ENCODE data around the gene TMEM119. TPM values are rescaled to one million over a fixed set of nuclear protein-coding genes. Genes with fewer than 3 reads are reported as not detected.

Gene TMEM119
- total RNA-seq, 1 donor from 2014 or later = 251 TPM

DNA sequence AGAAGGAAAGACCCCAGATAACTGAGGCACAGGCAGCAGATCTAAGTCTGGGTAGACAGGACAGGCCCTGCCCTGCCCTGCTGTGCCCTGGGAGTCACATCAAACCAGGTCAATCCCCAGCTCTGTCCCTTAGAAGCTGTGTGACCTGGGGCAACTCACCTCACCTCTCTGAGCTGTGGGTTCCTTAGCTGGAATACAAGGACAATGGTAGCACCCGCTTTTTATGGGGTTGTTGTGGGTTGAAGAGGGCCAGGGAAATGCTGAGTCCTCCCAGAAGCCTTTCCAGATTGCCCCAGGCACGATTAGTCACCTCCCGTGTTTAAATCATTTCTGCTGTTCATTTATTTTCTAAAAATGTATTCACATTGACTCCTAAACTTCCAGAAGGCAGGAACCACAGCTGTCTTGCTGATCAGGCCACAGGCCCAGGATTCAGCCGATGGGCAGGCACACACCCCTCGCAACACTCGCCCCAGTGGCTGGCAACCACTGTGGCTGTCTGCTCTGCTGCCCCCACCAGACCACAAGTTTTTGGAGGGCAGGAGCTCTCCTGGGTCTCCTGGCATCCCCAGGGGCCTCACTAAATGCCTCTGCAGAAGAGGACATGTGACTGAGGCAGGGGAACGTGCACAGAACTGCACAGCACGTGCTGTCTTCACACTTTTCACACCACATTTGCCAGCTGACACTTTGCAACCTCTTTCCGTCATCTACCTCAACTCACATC, 32.8 kb upstream of the TMEM119 start:
- Histone ChIP-seq H3K36me3 (no peaks in the 10 kb centered on the region), H3K27ac (peak overlapping the region; percentile 36 to 53), H3K4me1 (peaks cover 0 to 4% of the 10 kb centered on the region in 2 donors), H3K9me3 (no peaks in the 10 kb centered on the region), H3K4me3 (no peak overlapping the region), H3K27me3 (no peaks in the 10 kb centered on the region)
- intact Hi-C loops (cut with DNase I) = no loop called here
- no peak for DNase-seq (ENCODE audit: low spot score in 2 of 2)
- TF ChIP-seq, protein P1, sequence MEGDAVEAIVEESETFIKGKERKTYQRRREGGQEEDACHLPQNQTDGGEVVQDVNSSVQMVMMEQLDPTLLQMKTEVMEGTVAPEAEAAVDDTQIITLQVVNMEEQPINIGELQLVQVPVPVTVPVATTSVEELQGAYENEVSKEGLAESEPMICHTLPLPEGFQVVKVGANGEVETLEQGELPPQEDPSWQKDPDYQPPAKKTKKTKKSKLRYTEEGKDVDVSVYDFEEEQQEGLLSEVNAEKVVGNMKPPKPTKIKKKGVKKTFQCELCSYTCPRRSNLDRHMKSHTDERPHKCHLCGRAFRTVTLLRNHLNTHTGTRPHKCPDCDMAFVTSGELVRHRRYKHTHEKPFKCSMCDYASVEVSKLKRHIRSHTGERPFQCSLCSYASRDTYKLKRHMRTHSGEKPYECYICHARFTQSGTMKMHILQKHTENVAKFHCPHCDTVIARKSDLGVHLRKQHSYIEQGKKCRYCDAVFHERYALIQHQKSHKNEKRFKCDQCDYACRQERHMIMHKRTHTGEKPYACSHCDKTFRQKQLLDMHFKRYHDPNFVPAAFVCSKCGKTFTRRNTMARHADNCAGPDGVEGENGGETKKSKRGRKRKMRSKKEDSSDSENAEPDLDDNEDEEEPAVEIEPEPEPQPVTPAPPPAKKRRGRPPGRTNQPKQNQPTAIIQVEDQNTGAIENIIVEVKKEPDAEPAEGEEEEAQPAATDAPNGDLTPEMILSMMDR (IDR thresholded peaks at IDR 0.05) = no peak

DNA sequence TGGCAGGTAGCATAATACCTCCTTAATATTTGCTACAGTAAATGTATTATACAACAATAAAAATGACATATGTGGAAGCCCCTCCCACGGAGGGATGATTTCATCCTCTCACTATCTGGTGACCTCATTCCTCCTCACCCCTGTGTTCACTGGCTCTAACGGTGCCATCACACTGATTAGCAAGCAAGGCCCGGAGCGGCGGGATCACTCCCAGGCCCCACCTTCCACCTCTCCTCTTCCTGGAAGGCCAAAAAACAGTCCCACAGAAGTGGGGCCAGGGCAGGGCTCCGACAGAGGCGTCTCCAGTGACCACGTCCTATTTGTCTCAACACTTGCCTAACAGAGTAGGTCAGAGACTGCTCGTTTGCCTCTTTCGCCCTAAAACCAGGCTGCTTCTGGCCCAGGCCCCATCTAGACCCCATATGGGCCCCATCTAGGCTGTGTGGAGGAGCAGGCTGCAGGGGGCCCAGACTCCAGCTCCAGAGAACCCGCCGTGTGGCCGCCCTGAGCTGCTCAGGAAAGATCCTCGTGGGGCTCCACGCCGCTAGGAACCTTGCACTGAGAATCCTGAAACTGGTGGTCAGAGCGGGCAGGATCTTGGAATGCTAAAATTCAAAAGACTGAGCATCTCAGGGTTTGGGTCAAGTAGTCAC, 32.1 kb upstream of the TMEM119 start:
- TF ChIP-seq, protein P1 (IDR thresholded peaks at IDR 0.05) = no peak
- Histone ChIP-seq H3K4me3 (no peak overlapping the region), H3K36me3 (no peaks in the 10 kb centered on the region), H3K27ac (peak overlapping the region; percentile 36 to 53), H3K27me3 (no peaks in the 10 kb centered on the region), H3K4me1 (no peaks in the 10 kb centered on the region), H3K9me3 (no peaks in the 10 kb centered on the region)
- intact Hi-C loops (cut with DNase I) = no loop called here
- no peak for DNase-seq (ENCODE audit: low spot score in 2 of 2)

DNA sequence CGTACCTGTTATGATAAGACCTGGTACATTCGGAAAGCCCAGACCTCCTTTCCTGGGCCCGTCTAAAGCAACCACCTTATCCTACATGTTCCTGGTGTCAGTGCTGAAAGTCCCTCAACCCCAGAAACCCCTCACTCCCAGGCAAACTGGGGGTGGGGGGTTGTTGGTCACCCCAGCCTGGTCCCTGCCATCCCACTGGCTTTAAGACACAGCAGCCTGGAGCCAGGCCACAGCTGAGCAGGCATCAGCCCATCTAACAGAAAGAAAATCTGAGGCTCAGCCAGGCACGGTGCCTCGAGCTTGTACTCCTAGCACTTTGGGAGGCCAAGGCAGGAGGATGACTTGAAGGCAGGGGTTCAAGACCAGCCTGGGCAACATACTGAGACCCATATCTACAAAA, 31.3 kb upstream of the TMEM119 start:
- no peak overlapping the region for H3K4me3 ChIP-seq
- TF ChIP-seq, protein P1 (IDR thresholded peaks at IDR 0.05) = no peak
- H3K36me3 ChIP-seq = no peaks in the 10 kb centered on the region
- intact Hi-C loops (cut with DNase I) = no loop called here
- peak overlapping the region in 1 of 2 donors; percentile 14 for H3K27ac ChIP-seq
- H3K27me3 ChIP-seq = no peaks in the 10 kb centered on the region
- no peaks in the 10 kb centered on the region for H3K9me3 ChIP-seq
- no peaks in the 10 kb centered on the region for H3K4me1 ChIP-seq
- DNase-seq (ENCODE audit: low spot score in 2 of 2) = no peak

DNA sequence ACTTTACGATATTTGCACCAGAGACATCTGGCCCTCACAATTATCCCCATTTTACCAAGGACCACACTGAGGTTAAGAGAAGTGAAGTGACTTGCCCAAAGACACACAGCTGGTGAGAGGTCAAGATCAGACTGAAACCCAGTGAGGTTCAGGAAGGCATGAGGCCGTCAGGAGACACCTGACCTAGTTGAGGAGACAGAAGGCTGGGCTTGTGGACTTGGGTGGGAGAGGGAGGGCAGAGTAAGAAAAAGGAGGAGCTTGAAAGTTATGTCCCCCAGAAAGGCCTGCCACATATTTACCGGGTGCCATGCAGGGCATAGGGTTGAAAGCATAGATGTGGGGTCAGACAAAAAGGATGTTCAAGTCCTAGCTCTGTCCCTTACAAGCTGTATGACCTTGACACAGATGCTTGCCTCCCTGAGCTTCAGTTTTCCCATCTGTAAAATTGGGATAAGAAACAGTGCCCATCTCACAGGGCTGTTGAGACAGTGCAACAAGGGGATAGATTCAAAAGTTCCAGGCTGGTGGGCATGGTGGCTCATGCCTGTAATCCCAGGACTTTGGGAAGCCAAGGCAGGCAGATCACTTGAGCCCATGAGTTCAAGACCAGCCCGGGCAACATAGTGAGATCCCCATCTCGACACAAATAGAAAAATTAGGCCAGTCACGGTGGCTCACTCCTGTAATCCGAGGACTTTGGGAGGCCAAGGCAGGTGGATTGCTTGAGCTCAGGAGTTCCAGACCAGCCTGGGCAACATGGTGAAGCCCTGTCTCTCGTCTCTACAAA, 29.4 kb upstream of the TMEM119 start:
- H3K4me3 ChIP-seq = no peak overlapping the region
- no peaks in the 10 kb centered on the region for H3K4me1 ChIP-seq
- no peak for DNase-seq (ENCODE audit: low spot score in 2 of 2)
- intact Hi-C loops (cut with DNase I) = no loop called here
- no peak overlapping the region for H3K27ac ChIP-seq
- TF ChIP-seq, protein P1 (IDR thresholded peaks at IDR 0.05) = no peak
- H3K36me3 ChIP-seq = no peaks in the 10 kb centered on the region
- H3K9me3 ChIP-seq = no peaks in the 10 kb centered on the region
- no peaks in the 10 kb centered on the region for H3K27me3 ChIP-seq

DNA sequence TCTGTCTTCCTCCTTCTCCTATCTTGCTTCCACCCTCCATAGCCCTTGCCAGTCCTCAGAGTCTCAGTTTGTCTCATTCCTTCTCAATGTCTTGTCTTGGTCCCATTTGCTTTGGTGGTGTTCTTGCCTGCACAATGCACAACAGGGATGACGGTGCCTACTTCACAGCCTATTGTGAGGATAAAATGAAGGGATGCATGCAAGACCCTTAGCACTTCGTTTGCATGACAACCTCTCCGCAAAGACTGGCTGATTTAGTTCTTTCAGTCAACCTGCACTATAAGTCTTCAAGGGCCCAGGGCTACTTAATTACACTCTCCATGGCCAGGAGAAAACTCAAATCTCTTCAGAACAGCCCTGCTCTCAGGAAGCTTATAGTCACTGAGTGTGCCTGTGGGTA, 27.3 kb upstream of the TMEM119 start:
- Histone ChIP-seq H3K27ac (no peak overlapping the region), H3K9me3 (no peaks in the 10 kb centered on the region), H3K27me3 (no peaks in the 10 kb centered on the region), H3K4me3 (no peak overlapping the region), H3K4me1 (no peaks in the 10 kb centered on the region), H3K36me3 (no peaks in the 10 kb centered on the region)
- intact Hi-C loops (cut with DNase I) = no loop called here
- TF ChIP-seq, protein P1 (IDR thresholded peaks at IDR 0.05) = no peak
- no peak for DNase-seq (ENCODE audit: low spot score in 2 of 2)

Measured in ascending aorta (tissue), 2 donors.